Ovary (tissue), 3 donors: ENCODE measurements around the gene PSMD5.

Source experiments
- CTCF ChIP-seq, 3 donors: fragments of 450-650 bp in 2 of 3; fragments of 200-600 bp in 1 of 3; IDR thresholded peaks; one replicate each; pipeline versions ENCODE4 v1.5.1 to v1.8.0; 2016 to 2022; ENCODE audit warnings: antibody characterized with exemption in 3 of 3, mild to moderate bottlenecking in 1 of 3
- EP300 ChIP-seq: sonication (generic); formaldehyde crosslinking; IDR thresholded peaks from one replicate; pipeline ENCODE4 v1.6.1; 2017; ENCODE audit warnings: antibody characterized with exemption
- POLR2A ChIP-seq: fragments of 450-650 bp; IDR thresholded peaks from one replicate; pipeline ENCODE4 v1.6.1; 2017; ENCODE audit warnings: antibody characterized with exemption, mild to moderate bottlenecking, moderate library complexity
- donor health status: DM: no; HTN: no; CAD: no.

- TF ChIP-seq EP300 (no peak), CTCF (IDR thresholded peaks at IDR 0.05) (no peak), POLR2A (no peak)
Measured at GRCh38 chr9:120808931-120809330, 33.8 kb downstream of the PSMD5 start.
